SK-N-MC (cell line): ENCODE measurements around the gene AGAP1.

Experiments used
- EZH2 ChIP-seq: fragments of 200-600 bp; sonication (generic); IDR thresholded peaks from one replicate; pipeline ENCODE4 v1.6.1; 2017; ENCODE audit warnings: antibody characterized with exemption
- POLR2AphosphoS5 ChIP-seq: IDR thresholded peaks from 2 replicates; pipeline ENCODE4 v1.6.1; 2012; ENCODE audit warnings: mild to moderate bottlenecking, low read depth, low read length, borderline replicate concordance

DNA sequence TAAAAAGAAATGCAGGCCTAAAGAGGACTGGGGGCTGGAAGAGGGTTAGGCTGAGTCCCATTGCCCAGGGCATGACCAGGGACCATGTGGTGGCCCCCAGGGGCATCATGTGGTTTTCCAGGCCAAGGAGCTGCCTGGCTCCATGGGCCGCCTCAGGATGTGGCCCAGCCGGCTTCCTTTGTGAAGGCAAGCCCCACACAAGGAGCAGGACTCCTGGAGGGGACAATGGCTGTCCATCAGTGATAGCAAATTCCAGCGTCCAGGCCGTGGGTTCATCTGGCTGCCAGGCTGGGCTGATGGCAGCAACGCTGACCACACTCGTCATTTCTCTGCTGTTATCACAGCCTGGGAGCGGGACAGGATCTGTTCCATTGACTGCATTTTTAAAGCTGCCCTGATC is 591.8 kb downstream of the AGAP1 start:
- TF ChIP-seq EZH2 (no peak), POLR2AphosphoS5 (no peak)
